VCaP (cell line): Measurements from ENCODE around the gene LENG1.

Experiments
- H3K27ac ChIP-seq: fragments of 450-650 bp; 2 replicates; pipeline ENCODE4 v1.5.1; 2017
- TF ChIP-seq, protein P1 (sequence below): fragments of 450-650 bp; conservative IDR thresholded peaks from 2 replicates; pipeline ENCODE4 v1.5.1; 2017; ENCODE audit warnings: mild to moderate bottlenecking, moderate library complexity

The LENG1 gene

DNA sequence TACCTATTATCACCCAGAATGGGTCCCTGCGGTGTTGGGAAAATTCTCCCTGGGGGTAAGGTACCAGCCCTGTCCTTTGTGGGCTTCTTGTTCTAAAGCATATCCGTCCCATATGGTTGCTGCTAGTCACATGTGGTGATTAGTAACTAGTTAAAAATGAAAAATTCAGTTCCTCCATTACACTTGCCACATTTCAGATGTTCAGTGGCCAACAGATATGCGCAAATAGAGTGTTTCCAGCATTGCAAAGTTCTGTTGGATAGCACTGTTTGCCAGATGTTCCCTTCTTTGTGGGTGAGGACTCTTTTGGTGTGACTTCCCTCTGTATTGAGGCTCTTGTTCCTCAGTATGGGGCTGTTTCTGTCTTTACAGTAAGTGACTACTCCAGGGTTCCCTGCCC is 18.2 kb downstream of the LENG1 start:
- TF ChIP-seq, protein P1, sequence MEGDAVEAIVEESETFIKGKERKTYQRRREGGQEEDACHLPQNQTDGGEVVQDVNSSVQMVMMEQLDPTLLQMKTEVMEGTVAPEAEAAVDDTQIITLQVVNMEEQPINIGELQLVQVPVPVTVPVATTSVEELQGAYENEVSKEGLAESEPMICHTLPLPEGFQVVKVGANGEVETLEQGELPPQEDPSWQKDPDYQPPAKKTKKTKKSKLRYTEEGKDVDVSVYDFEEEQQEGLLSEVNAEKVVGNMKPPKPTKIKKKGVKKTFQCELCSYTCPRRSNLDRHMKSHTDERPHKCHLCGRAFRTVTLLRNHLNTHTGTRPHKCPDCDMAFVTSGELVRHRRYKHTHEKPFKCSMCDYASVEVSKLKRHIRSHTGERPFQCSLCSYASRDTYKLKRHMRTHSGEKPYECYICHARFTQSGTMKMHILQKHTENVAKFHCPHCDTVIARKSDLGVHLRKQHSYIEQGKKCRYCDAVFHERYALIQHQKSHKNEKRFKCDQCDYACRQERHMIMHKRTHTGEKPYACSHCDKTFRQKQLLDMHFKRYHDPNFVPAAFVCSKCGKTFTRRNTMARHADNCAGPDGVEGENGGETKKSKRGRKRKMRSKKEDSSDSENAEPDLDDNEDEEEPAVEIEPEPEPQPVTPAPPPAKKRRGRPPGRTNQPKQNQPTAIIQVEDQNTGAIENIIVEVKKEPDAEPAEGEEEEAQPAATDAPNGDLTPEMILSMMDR: no peak
- H3K27ac ChIP-seq: peak overlapping the region; percentile 97; the same call in 1 of the 2 replicates

DNA sequence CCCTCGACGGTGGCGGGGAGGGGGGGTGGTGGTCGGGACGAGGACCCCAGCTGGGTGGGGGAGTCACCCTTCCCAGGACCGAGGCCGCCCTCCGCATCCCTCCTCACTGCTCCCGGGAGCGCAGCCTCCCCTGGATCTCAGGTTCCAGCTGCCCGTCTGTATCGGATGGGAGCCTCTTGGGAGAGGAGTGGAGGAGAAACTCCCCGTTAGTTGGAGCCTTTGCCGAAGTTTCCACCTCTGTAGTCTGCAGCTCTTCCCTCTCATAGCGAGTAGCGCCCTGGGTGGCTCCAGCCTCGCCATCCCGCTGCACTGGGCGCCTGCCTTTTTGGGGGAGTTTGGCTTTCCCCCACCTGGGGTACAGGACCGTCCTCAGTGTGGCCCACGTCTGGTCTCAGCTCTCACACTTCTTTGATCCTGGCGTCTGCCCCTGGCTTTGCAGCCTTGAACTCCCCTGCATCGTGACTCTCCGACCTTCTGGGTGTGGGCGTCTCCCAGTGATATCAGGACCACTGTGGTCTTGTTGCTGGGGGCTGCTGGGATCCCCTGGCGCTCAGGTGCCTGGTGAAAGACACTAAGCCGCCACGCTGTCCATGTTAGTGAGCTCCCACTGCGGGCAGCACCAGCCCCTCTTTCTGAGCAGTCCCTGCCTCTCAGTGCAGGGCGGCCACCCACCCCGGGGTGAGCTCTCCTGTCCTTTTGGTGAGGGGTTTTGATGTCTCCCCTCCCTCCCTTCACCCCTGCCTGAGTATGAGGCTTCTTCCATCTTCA is 20.8 kb downstream of the LENG1 start:
- H3K27ac ChIP-seq: peak overlapping the region; percentile 97
- TF ChIP-seq, protein P1: no peak

DNA sequence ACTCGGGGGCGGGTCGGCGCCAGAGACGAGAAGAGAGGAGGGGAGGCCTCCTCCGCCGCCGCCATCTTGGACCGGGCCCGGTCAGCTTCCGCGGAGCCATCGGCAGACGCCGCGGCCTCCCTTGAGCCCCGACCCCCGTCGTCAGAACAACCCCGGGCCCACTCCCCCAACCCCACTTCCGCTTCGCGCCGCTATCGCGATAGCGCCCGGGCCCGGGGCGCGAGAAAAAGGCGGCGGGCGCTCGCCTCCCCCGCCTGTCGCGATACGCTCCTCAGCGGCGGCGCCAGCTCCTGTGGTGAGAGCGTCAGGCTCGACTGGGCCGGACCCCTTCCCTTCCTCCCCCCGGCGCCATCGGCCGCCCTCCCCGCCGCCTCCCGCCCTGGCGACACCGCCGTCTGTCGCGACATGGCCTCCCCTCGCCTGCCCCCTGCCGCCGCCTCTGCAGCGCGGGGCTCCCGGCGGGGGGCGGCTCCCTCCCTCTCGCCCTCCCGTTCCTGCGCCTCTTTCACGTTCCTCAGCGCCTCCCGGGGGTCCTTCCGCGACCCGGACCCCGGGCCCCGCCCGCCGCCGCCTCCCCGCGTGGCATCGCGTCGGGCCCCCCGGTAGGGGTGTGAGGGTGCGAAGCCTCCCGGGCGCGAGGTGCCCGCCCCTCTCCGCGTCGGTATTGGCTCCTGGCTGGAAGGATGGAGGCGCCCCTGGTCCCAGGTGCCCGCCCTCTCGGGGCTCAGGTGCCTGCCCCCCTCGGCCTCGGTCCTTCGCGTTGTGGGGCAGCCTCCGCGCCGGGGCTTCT is 21.6 kb downstream of the LENG1 start, which contains the start of gene CNOT3:
Gene CNOT3, plus strand, starts transcription at position 64 of the 790 bp plus-strand sequence. CDS start 5,217 bp downstream, outside the sequence.
- TF ChIP-seq, protein P1: peak; percentile 39
- peak within 1 kb of the TSS; percentile 97 for H3K27ac ChIP-seq

DNA sequence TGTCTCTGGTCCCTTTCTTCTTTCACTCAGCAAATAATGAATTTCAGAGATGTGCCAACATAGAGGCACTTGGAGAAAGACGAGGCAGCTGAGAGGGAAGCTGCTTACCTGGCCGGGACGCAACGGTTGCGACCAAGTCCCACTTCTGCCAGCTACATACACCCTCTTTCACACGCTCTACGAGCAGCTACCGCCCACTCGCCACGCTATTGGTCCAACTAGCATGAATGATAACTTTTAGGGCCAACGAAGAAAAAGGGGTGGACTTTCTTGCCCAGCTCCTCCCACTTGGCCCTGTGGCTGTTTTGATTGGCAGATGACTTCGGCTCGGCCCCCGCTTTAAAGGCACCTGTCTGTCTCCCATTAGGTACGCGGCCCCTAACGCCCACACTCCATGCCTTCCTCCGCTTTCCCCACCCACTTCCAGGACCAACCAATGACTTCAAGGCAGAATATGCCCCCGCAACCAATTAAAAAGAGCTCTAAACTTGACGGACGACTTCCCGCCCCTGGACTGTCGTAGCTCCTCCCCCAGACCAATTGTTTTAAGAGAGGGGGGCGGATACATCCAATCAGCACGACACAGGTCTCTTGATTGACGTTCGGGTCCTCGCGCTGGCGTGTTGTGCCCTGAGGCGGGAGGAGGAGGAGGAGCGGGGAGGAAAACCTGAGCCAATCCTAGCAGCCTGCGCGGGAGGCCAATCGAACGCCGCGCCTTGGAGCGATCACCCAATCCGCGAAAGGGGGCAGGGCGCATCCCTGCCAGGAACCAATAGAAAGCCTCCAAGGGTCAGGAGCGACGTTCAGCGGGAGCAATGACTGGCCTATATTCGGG is 22.4 kb downstream of the LENG1 start:
- TF ChIP-seq, protein P1: no peak
- H3K27ac ChIP-seq: peak overlapping the region; percentile 97

DNA sequence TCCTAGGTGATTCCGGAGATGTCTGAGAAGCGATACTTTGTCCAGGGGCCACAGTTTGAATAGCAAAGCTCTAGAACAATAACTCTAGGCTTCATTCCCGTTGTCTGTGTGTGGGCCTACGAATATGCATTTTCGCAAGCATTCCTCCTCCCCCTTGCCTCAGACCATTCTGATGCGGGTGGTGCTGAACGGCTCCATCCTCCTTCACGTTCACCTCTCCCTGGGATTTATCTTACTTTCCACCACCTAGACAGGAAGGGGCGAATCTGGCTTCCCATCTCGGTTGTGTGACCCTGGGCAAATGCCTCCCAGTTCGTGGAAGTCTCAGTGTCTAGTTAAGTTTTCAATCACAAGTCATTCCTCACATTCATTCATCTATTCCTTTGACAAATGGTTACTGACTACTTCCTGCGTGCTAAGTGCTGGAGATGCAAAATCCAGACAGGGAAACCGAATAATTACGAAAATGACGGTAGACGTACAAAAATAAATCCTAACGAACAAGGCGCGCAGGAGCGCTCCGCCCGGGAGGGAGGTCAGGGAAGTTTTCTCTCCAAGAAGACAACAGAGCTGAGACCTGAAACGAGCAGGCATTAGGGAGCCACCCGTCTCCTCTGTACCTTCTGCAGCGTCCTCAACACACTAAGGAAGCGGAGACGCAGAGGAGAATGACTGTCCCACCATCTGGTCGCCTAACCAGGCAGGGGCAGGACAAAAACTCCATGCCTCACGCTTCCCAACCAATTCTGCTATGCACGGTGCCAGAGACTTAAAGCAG is 23.2 kb downstream of the LENG1 start:
- peak overlapping the region; percentile 79 for H3K27ac ChIP-seq
- TF ChIP-seq, protein P1: no peak

DNA sequence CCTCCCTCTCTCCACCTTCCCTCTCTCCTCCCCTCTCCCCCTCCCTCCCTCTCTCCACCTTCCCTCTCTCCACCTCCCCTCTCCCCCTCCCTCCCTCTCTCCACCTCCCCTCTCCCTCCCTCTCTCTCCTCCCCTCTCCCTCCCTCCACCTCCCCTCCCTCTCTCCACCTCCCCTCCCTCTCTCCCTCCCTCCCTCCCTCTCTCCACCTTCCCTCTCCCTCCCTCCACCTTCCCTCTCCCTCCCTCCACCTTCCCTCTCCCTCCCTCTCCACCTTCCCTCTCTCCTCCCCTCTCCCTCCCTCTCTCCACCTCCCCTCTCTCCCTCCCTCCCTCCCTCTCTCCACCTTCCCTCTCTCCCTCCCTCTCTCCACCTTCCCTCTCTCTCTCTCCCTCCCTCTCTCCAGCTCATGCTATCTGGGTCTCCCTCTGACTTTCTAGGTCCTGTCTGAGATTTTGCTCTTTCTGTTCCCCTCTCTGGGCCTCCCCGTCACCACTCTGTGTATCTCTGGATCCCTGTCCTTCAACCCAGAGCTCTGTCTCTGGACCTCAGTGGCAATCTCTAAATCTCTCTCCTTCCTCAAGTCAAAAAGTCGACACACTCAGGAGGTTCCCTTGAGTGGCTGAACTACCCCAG is 25.4 kb downstream of the LENG1 start:
- no peak overlapping the region; the same call in 1 of the 2 replicates for H3K27ac ChIP-seq
- TF ChIP-seq, protein P1: no peak
